Upper lobe of right lung (tissue), 1 donor: Measurements from ENCODE around the gene NCOA5. TPM values are rescaled to one million over a fixed set of nuclear protein-coding genes. Genes with fewer than 3 reads are reported as not detected.

ENCODE experiments used
- ATAC-seq: fragments of 200-7000 bp; cut with Tn5 transposase; one replicate; pipeline ENCODE4 v1.9.1; 2020; ENCODE audit warnings: mild to moderate bottlenecking, moderate library complexity
- DNase-seq: peaks from one replicate; pipeline ENCODE4 v3.0.0-alpha.2; 2020
- H3K27ac ChIP-seq: fragments of 200-600 bp; one replicate; pipeline ENCODE4 v1.8.0; 2022
- H3K27me3 ChIP-seq: fragments of 200-600 bp; one replicate; pipeline ENCODE4 v1.8.0; 2022; ENCODE audit warnings: mild to moderate bottlenecking
- H3K36me3 ChIP-seq: fragments of 200-600 bp; one replicate; pipeline ENCODE4 v1.8.0; 2022
- H3K4me1 ChIP-seq: fragments of 200-600 bp; one replicate; pipeline ENCODE4 v1.8.0; 2022
- H3K4me3 ChIP-seq: fragments of 200-600 bp; one replicate; pipeline ENCODE4 v1.8.0; 2022; ENCODE audit warnings: mild to moderate bottlenecking
- H3K9me3 ChIP-seq: fragments of 200-600 bp; one replicate; pipeline ENCODE4 v1.8.0; 2022
- CTCF ChIP-seq: fragments of 200-600 bp; IDR thresholded peaks from one replicate; pipeline ENCODE4 v1.8.0; 2022; ENCODE audit warnings: antibody characterized with exemption
- intact Hi-C: fragments of 100-400 bp; cut with DNase I; formaldehyde crosslinking; loops from one replicate; pipeline ENCODE4 v1.11.0; 2022
- total RNA-seq: library from RNA; stranded (reverse); fragmentation: NEBNext Ultra II Directional; extraction: Animal tissue kit (Norgen Biotek cat#: 25700); gene quantifications from one replicate; pipeline ENCODE4 v1.2.1, GENCODE V29; 2021
- donor health status: DM: no; HTN: yes; CAD: no; lungs with severe emphysema.

NCOA5 gene
- total RNA-seq, 1 donor from 2014 or later: 28.7 TPM

- Histone ChIP-seq H3K36me3 (peaks cover 41% of the 10 kb centered on the region), H3K27me3 (peaks cover 30% of the 10 kb centered on the region), H3K9me3 (no peaks in the 10 kb centered on the region), H3K4me3 (no peak overlapping the region), H3K4me1 (peaks cover 34% of the 10 kb centered on the region), H3K27ac (no peak overlapping the region)
- intact Hi-C loops: no loop called here
- no peak for TF ChIP-seq CTCF
- no peak for DNase-seq
- peak; percentile 5 for ATAC-seq
Measured at GRCh38 chr20:46058599-46059281, 31.0 kb downstream of the NCOA5 start.

GRCh38 chr20:46057856-46058598, 31.7 kb downstream of the NCOA5 start:
- TF ChIP-seq CTCF: peak; percentile 11
- DNase-seq (peak; percentile 76), ATAC-seq (peak; percentile 50)
- H3K36me3 ChIP-seq: peaks cover 34% of the 10 kb centered on the region
- peaks cover 30% of the 10 kb centered on the region for H3K27me3 ChIP-seq
- intact Hi-C loops: no loop called here
- no peak overlapping the region for H3K27ac ChIP-seq
- H3K9me3 ChIP-seq: no peaks in the 10 kb centered on the region
- H3K4me3 ChIP-seq: peak overlapping the region; percentile 26
- peaks cover 34% of the 10 kb centered on the region for H3K4me1 ChIP-seq

- Histone ChIP-seq H3K4me1 (peaks cover 34% of the 10 kb centered on the region), H3K4me3 (no peak overlapping the region), H3K27ac (no peak overlapping the region), H3K9me3 (no peaks in the 10 kb centered on the region), H3K27me3 (peaks cover 30% of the 10 kb centered on the region), H3K36me3 (peaks cover 26% of the 10 kb centered on the region)
- no peak for TF ChIP-seq CTCF
- DNase-seq (no peak), ATAC-seq (no peak)
- intact Hi-C loops: no loop called here
Measured at GRCh38 chr20:46056970-46057855, 32.5 kb downstream of the NCOA5 start.

GRCh38 chr20:46056027-46056833, 33.5 kb downstream of the NCOA5 start:
- Histone ChIP-seq H3K9me3 (no peaks in the 10 kb centered on the region), H3K4me1 (peaks cover 29% of the 10 kb centered on the region), H3K4me3 (no peak overlapping the region), H3K36me3 (peaks cover 16% of the 10 kb centered on the region), H3K27me3 (peaks cover 30% of the 10 kb centered on the region), H3K27ac (no peak overlapping the region)
- intact Hi-C loops: no loop called here
- ATAC-seq (no peak), DNase-seq (no peak)
- TF ChIP-seq CTCF: no peak

- ATAC-seq (no peak), DNase-seq (no peak)
- Histone ChIP-seq H3K27me3 (peaks cover 30% of the 10 kb centered on the region), H3K36me3 (peaks cover 6% of the 10 kb centered on the region), H3K4me1 (peaks cover 19% of the 10 kb centered on the region), H3K9me3 (no peaks in the 10 kb centered on the region), H3K27ac (no peak overlapping the region), H3K4me3 (no peak overlapping the region)
- intact Hi-C loops: no loop called here
- TF ChIP-seq CTCF: no peak
Measured at GRCh38 chr20:46055269-46055668, 34.5 kb downstream of the NCOA5 start.
